GM13977 (cell line): ENCODE measurements around the gene TCTA.

ENCODE experiments used
- DNase-seq: peaks from one replicate; pipeline ENCODE4 v3.0.0; 2012; ENCODE audit warnings: low spot score
- in situ Hi-C: fragments of 300-500 bp; cut with MboI; formaldehyde crosslinking; loops from one replicate; pipeline ENCODE4 v1.12.0; 2022; ENCODE audit warnings: low sequenced_read_pairs, low pct_unique_long_range_greater_than_20kb, mixed read lengths, inconsistent platforms; ENCODE audit not compliant: unreplicated experiment
- TF ChIP-seq, protein P1 (sequence below): IDR thresholded peaks from 2 replicates; pipeline ENCODE4 v1.5.1; 2012; ENCODE audit warnings: mild to moderate bottlenecking, control low read depth; ENCODE audit not compliant: insufficient read depth; ENCODE audit errors: extremely low read depth, missing control alignments

TCTA gene

DNA sequence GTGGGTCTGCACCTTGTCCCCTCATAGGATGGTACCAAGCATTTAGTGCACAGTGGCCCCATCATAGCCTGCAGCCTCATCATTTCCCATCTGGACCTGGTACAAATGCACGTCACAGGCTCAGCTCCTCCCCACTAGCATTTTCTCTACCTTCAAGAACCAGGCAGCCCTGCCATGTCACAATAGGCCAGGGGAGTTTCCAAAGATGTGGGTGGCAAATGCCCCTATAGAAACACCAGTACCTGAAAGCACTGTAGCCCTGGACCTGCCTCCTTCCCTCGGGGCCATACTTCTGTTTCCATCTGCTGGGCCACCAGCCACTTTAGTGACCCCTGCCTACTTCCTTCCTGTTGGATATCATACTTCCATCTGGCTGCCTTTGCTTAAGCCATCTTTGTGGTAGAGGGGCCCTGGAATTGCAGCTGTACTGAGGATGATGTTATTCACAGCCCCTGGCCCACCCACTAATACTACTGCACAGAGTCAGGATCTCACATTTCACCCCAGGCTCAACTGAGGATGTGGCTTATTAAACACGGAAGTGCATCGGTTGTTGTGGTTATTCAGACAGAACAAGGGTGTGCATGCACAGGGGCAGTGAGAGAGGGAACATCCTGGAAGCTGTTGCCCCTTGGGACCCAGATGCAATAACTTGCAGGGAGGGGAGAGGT, 3.8 kb downstream of the TCTA start:
- TF ChIP-seq, protein P1, sequence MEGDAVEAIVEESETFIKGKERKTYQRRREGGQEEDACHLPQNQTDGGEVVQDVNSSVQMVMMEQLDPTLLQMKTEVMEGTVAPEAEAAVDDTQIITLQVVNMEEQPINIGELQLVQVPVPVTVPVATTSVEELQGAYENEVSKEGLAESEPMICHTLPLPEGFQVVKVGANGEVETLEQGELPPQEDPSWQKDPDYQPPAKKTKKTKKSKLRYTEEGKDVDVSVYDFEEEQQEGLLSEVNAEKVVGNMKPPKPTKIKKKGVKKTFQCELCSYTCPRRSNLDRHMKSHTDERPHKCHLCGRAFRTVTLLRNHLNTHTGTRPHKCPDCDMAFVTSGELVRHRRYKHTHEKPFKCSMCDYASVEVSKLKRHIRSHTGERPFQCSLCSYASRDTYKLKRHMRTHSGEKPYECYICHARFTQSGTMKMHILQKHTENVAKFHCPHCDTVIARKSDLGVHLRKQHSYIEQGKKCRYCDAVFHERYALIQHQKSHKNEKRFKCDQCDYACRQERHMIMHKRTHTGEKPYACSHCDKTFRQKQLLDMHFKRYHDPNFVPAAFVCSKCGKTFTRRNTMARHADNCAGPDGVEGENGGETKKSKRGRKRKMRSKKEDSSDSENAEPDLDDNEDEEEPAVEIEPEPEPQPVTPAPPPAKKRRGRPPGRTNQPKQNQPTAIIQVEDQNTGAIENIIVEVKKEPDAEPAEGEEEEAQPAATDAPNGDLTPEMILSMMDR, result no peak
- in situ Hi-C loops, result no loop called here
- peak; percentile 49 for DNase-seq

DNA sequence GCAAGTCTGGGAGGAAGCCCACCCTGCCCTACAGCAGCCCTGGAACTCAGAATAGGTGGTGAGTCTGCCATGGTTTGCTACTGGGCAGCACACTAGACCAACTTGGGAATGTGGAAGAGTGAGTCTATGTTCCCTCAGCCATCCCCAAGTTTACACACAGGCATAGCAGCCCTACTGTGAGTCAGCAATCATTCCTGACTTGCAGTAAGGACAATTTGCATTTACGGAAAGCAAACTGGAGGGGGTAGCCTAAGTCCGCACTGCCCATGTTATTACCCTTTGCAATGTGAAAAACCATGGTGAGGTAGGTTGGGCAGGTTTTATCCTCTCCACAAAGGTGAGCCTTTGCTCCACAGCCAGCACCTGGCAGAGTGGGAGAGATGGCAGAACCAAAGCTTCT, 4.6 kb downstream of the TCTA start:
- in situ Hi-C loops, result no loop called here
- no peak for DNase-seq
- TF ChIP-seq, protein P1, result no peak

DNA sequence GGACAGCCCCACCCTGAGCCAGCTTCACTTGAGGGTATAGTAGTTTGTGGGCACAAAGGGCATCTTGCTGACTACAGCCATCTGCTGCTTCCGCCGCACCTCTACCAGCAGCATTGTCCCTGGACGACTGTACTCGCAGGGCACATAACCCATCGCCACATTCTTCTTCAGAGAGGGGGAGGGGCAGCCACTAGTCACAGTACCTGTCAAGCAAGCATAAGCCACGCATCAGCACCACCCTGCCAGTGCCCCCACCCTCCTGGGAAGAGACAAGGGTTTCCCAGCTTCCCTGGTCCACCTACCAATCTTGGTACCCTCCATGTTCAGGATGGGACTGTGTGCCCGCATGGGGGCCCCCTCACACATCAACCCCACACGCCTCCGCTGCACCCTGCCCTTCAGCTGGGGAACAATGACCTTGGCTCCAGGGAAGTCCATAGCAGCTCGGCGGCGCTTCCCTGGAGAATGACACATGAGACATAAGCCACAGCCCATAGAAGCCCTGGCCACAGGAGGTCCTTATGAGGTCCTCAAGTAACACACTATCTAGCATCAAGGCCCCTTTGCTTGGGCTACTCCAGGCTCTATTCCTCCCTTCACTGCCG, 5.4 kb downstream of the TCTA start:
- TF ChIP-seq, protein P1, result no peak
- no peak for DNase-seq
- in situ Hi-C loops, result no loop called here

DNA sequence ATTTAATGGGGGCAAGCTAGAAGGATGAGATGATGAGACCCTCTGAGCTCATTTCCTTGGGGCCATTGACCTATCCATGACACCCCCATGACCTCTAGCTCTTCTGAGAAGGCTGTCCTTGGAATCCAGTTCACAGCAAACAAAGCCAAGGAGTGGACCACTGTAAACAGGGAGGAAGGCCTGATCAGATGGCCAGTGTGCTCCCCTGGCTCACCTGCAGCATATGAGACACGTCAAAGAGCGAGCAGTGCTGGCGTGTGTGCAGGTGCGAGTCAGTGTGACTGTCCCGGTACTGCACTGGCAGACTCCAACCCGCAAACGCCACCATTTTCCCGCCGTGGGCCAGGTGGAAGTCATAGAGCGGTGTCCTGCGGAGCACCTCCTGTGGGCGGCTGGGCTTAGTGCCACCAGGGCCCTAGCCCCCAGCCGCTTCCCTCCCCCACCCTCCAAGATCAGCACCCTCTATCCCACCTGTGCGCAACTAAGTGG, 9.7 kb downstream of the TCTA start:
- TF ChIP-seq, protein P1, result no peak
- DNase-seq, result no peak
- in situ Hi-C loops, result no loop called here

DNA sequence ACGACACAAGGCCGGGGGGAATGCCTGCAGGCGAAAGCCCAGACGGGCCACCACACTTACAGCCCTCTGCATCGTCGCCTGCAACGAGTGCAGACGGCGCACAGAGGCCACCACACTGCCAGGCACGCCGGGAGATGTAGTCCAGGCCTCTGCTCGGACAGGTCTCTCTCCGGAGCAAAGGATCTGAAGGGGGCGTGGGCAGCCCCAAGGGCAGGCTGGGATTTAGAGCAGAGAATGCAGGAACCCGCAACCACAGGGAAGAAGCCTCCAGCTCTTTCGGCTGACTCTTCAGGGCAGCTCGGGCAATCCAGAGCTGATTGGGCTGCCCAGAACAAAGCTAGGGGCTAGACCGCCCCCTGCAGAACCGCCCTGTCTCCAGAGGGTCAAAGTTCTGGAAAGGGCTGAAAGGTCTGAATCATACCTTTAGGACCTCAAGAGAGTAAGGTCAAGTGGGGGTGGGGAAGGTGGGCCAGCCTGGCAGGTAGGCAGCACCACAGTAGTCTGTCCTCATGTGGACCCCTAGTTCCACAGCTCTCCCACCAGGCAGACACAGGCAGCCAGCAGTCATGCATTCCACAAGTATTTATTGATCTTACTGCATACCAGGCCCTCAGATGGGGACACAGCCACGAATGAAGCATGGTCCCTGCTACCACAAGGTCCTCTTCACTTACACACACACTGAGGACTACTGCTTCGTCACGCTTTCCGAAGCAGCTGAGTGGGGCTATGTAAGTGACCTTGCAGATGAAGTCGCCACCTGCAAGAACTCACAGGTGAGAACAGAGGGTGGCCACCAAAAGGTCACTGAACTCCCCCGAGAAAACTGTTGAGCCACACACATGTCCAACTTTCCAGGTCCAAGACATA, 10.4 kb downstream of the TCTA start, which contains the start of gene AMT:
Gene AMT, minus strand, starts transcription at position 95 of the 870 bp plus-strand sequence. Its CDS starts 23 bp downstream, at position 72.
- DNase-seq, result no peak
- in situ Hi-C loops, result no loop called here
- TF ChIP-seq, protein P1, result no peak

DNA sequence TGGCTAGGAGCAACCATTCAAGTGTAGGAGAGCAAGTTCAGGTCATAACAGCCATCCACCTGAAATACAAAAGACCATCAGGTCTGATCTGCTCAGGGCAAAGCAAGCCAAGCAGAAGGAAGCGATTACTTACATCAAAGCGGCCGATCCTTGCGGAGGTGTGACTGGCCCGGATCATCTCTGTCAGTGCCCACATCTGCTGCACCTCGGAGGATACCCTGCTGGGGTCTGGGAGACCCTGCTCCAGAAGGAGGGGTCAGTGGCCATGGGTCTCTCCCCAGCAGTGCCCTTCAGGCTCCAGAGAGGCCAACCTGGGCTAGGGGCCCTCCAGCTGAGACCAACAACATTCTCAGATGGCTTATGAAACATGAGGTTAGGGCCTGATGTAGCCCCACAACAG, 12.6 kb downstream of the TCTA start:
- TF ChIP-seq, protein P1, result no peak
- DNase-seq, result no peak
- in situ Hi-C loops, result loop anchor here (25.0 kb wide), 1 partner anchor 263 kb away; the partner anchor contains the start of genes CCDC71 and KLHDC8B
